RPMI8226 (cell line): ENCODE measurements around the gene GALNT7.
A peak's percentile ranks its signal among the peaks of the same experiment; 100 is the strongest.
"Not testable (repeated sequence)": the region's sequence is repeated elsewhere in the genome, so short reads cannot be mapped to it uniquely, and the experiment has no call there.

Source experiments
- DNase-seq: peaks from one replicate; pipeline ENCODE4 v3.0.0-alpha.2; 2015

Gene GALNT7, protein sequence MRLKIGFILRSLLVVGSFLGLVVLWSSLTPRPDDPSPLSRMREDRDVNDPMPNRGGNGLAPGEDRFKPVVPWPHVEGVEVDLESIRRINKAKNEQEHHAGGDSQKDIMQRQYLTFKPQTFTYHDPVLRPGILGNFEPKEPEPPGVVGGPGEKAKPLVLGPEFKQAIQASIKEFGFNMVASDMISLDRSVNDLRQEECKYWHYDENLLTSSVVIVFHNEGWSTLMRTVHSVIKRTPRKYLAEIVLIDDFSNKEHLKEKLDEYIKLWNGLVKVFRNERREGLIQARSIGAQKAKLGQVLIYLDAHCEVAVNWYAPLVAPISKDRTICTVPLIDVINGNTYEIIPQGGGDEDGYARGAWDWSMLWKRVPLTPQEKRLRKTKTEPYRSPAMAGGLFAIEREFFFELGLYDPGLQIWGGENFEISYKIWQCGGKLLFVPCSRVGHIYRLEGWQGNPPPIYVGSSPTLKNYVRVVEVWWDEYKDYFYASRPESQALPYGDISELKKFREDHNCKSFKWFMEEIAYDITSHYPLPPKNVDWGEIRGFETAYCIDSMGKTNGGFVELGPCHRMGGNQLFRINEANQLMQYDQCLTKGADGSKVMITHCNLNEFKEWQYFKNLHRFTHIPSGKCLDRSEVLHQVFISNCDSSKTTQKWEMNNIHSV

DNA sequence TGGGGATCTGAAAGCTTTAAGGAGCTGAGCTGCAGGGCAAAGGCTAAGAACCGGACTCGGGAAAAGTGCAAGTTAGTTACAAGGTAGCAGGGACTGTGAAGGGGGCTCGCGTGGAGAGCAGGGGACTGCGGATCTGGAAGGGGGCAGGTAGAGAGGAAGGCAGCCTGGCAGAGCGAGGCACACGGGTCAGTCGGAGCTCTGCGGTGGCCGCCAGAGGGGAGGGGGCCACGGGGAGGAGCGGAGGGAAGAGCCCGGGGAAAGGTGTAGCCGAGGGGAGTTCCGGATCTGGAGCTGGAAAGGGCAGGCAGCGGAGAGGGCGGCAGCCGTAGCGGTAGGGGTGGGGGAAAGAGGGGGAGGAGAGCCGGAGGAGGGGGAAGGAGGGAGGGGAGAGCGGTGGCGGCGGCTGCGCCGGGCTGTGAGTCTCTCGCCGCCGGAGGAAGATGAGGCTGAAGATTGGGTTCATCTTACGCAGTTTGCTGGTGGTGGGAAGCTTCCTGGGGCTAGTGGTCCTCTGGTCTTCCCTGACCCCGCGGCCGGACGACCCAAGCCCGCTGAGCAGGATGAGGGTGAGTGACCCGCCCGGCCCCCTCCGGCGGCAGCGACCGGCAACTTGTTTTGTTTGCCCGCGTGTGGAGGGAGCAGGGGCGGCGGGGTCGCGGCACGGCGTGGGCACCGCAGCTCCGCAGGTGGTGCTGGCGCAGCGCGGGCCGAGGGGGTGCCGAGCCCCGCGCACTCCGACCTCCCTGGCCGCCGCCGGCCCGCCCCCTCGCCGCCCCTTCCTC, at the start of gene GALNT7:
Gene GALNT7 (plus strand): TSS at position 416 of the 782 bp plus-strand sequence. CDS start 25 bp downstream, at position 441.
- DNase-seq = peak; percentile 65

DNA sequence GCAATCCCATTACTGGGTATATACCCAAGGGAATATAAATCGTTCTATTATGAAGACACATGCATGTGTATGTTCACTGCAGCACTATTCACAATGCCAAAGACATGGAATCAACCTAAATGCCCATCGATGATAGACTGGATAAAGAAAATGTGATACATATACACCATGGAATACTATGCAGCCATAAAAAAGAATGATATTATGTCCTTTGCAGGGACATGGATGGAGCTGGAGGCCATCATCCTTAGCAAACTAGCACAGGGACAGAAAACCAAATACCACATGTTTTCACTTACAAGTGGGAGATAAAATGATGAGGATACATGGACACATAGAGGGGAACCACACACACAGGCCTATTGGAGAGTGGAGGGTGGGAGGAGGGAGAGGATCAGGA, 49.8 kb upstream of the GALNT7 start:
- DNase-seq = not testable (repeated sequence)

DNA sequence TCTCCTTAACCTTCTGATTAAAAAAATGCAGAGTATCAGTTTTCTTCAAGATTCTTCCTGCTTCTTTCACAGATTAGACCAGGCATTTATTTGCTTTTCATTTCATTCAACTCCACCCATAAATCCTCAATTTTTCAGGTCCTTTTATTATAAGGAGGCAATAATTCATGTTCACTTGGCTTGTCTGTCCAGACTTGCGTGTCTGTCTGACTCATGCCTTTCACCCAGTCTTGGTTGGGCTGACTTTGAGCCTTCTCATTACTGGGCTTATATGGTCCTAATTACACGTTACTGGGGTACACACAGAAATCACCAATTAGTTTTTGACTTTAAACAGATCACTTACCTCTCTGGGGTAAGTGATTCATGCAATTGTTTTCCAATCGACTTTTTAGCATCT, 48.8 kb upstream of the GALNT7 start:
- DNase-seq = no peak

DNA sequence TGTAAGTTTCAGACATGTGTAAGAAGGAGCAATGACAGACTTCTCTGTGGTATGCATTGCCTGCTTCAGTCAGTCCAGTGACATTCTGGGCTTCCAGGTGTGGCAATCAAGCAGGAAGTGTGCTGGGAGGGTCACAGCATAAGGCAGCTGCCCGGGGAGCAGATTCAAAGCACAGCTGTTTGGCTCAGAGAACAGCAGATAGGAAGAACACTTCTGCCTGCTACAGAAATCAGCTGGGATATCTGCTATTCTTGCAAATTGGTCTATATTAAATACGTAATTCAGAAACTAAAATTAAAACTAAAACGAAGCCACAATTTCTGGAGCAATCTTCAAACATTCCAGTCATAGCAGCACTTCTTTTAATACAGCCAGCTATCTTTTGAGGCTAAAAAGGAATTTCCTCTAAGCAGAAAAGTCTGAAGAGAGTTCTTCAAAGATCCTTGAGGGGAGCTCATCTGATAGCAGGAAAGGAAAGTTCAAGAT, 47.5 kb upstream of the GALNT7 start:
- DNase-seq = peak; percentile 47

DNA sequence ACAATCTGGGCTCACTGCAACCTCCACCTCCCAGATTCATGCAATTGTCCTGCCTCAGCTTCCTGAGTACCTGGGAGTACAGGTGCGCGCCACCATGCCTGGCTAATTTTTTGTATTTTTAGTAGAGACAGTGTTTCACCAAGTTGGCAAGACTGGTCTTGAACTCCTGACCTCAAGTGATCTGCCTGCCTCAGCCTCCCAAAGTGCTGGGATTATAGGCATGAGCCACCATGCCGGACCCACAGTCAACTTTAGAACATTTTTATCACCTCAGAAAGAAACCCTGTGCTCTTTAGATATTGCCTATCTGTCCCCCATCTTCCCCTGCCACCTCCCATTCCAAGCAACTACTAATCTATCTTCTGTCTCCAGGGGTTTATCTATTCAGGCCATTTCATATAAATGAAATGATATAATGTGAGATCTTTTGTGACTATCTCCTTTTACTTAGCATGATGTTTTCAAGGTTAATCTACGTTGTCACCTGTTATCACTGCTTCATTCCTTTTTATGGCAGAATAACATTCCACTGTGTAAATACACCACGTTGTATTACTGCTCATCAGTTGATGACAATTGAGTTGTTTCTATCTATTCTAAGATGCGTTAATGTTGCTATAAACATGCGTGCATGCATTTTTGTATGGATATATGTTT, 44.3 kb upstream of the GALNT7 start:
- DNase-seq = no peak

DNA sequence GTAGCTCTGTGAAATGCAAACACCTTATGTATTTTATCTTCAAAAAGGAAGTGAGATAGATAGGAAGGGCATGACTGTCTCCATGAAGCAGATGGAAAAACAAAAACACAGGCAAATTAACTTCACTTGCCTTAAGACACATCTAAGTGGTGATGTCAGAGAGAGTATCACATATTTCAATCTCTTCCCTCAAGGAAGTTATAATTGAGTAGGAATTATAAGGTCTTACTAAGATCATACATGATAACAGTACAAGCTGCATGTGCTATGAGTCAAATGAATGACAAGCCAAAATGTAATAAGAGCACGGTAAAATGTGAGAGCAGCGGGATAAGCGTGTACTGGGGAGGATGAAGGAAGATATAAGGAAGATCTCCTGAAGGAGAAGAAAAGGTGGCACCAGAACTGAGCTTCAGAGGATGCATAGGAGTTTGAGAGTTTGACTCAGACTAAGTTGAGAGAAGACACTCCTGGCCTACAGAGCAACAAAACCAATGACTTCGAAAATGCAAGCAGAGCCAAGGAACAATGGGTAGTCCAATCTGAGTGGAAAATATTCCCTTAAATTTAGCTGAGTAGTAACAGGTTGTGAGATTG, 43.3 kb upstream of the GALNT7 start:
- DNase-seq = no peak

DNA sequence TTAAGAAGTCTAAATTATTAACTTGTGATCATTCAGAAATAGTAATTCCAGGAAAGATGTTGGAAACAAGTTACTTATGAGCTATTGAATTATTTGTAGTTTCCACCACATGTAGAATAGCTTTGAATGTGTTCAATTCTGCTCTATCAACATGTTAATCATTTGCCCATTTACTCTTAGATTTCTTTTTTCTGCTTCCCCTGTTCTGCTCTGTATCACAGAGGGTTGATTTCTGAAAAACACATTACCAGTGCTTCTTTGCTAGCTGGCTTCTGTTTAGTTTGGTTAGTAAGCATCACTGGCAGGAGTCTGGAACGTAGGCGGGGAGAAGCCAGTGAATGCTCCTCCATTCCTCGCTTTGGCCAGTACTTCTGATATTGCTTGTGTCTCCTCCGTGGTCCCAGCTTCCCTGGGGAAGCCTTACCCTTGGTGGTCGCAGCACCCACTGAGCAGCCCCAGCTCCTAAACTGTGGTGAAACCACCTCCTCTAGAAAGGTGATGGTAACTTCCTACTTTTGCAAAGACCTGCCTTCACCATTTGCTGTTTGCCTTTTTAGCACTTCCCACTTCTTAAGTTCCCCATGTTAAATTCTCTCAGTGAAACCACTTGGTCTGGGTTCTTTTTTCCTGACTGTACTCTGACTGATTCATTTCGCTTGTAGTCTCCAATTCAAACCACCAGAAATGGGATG, 40.3 kb upstream of the GALNT7 start:
- DNase-seq = no peak

DNA sequence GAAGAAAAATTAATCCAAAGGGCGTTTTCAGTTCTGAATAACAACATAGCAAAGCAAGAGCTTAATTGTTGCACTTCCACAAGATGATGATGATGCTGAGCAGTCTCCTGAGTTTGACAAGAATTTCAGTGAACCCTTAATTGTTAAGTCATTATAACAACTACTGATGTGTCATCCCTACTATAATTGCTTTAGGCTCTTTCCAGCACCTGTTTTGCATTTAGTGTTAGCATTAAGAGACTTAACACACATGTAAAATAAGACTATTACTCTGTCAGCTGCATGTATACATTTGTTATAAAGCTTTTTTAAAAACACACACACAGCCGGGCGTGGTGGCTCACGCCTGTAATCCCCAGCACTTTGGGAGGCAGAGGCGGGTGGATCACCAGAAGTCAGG, 37.9 kb upstream of the GALNT7 start:
- no peak for DNase-seq

DNA sequence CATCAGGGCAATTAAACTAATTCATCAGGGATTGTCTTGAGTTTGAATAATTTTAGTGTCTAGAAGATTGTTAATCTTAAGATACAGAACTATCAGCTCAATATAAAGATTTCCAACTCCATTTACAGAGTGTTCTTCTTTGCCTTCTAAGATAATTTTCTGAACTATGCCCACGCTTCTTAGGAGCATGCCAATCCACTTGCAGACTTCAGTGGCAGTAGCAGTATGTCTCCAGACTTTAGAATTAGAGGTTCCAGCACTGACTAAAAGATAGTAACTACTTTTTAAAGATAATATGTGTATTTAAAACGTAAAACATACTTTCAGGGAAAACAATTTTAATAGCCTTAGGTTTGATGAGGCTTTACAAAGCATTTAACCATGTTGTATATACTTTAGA, 34.2 kb upstream of the GALNT7 start:
- no peak for DNase-seq

DNA sequence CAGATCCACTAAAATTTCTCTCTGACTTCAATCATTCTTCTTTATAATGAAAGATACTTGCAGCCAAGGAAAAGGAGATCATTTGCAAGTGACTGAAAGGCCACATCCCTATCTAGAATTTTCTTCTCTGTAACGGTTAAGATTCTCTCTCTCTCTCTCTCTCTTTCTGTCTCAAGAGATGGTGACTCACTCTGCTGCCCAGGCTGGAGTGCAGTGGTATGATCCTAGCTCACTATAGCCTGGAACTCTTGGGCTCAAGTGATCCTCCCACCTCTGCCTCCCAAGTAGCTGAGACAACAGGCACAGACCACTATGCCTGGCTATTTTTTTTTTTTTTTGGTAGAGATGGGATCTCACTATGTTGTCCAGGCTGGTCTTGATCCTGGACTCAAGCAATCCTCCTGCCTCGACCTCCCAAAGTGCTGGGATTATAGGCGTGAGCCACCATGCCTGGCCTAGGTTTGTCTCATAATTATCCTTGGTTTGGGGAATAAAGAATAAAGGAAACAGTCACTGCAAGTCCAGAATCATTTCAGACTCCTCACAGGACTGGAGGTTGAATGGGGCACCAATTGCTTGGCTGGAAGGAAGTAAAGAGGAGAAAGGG, 33.3 kb upstream of the GALNT7 start:
- DNase-seq = no peak

DNA sequence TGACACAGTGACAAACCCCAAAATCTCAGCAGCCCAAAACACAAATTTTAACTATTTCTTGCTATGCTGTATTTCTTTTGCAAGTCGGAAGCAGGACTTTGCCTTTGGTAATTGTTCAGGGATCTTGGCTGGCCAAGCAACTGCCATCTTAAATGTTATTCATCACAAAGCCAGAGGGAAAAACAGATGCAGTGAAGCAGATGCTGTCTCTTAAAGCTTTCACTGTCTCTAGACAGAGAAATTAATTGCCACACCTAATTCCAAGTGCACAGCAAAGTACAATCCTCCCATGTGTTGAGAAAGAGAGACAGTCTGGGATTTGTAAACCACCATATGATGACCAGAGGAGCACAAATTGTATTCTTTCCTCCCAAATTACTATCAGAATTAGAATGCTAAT, 30.0 kb upstream of the GALNT7 start:
- DNase-seq = no peak

DNA sequence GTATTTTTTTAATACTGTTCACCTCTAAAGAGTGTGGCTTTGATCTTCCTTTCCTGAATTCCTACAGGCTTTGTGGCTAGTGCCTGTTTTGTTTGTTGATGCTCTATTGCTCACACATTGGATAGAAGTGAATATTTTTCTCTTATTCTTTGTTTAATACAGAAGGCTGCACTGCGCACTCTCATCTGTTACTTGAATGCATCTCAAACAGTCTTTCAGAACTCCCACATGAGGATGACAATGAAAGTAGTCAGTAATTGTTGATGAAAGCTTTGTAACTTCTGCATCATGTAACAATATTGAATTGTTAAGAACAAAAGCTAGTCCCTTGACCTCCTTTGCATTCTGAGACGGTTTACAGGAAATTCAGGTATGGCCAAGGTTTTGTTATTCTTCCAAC, 29.1 kb upstream of the GALNT7 start:
- DNase-seq = no peak

DNA sequence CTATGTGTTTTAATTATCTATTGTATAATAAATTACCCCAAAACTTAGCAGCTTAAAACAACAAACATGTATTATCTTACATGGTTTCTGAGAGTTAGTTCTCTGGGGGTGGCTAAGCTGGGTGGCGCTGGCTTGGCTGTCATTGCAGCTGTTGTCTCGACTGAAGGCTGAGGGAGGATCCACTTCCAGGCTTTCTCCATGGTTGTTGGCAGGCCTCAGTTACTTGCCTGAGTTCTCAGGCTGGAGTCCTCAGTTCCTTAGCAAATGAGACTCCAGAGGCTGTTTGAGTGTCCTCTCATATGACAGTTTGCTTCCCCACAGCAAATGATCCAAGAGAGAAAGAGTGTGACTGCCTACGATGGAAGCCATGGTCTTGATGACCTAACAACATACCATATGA, 23.5 kb upstream of the GALNT7 start:
- DNase-seq = no peak

DNA sequence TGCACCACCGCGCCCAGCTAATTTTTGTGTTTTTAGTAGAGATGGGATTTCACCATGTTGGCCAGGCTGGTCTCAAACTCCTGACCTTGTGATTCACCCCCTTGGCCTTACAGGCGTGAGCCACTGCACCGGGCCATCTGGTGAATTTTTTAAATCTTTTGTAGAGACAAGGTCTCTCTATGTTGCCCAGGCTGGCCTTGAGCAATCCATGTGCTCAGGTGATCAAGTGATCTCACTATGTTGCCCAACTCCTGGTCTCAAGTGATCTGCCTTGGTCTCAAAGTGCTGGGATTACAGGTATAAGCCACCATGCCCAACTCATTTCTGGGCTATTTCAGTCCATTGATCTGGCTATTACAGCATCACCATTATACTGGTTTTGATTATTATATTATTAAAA, 22.2 kb upstream of the GALNT7 start:
- DNase-seq = no peak

DNA sequence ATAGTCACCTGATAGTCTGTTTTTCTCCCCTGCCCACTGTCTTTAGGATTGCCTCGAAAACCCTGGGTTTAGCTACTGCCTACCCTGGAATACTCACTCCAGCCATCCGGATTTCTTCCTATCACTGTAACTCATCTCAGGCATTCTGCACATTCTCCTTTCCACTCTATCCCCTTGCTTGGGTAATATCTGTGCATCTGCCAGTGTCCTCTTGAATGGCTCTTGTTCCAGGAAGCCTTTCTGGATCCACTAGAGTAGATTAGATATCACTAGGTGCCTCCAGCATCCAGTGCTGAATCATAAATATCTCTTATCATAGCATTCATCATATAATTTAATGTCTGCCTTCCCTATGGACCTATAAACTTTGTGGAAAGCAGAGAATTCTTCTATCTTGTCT, 17.1 kb upstream of the GALNT7 start:
- DNase-seq = no peak

DNA sequence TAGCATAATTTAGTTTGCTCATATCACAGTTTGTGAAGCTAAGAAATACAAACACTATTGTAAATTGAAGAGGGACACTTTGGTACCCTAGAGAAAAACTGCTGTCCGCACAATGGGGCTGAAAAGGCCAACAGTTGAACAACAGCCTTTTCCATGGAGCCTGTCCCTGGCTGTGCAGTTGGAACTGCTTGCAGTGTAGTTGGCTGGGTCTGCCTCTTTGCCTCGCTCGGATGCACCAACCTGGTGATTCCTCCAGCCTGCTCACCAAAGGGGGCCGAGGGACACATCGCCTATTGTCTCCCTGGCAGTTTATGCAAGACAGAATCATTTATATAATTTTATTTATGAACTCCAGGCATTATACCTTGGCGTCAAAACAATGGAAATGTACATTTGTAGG, 16.5 kb upstream of the GALNT7 start:
- no peak for DNase-seq

DNA sequence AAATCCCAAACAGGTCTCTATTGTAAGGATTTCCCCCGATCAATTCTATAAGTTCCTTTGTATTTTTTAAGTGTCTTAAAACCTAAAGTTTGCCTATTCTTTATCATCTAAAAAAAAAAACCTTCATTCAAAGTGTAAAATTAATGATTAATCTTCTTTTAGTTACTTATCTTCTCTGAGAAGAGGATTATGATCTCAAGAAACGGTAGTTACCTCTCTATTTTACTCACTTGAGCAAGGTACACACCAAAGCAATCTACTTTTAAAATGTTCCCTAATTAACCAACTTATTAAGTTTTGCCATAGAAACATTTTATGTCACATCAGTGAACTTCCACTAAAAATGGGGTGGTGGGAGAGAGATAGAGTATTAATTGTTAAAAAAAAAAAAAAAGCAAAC, 15.2 kb upstream of the GALNT7 start:
- DNase-seq = no peak

DNA sequence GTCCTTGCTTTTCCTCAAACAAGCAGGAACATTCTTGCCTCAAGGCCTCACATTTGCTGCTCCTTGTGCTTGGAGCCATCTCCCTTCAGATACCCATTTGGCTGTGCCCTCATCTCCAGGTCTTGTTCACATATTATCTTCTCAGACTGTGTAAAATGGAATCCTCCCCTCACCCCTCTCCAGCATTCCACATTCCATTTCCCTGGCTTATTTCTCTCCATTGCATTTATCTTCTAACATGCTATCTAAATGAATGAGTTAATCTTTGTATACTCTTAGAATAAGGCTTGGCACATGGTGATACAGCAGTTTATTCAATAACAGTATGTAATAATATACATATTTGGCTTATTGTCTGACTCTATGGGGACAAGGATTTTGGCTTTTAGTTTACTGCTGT, 8.8 kb upstream of the GALNT7 start:
- no peak for DNase-seq

DNA sequence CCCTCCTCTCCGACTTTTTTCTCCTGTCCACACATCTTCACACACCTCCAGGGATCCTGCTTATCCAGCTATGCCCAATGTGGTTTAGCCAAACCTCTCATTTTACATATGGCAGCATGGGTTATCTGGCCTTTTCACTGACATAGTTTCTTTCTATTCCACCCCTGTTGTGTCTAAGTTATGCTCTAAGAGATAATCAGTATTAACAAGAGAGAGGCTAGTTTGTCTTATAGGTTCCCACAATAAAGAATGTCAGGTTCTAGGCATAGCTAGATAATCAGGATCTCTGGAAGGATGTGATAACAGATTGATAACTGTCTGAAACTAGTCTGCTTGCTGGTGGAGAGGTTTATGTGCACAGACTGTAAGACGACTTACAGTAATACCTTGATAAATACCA, 7.7 kb upstream of the GALNT7 start:
- no peak for DNase-seq

DNA sequence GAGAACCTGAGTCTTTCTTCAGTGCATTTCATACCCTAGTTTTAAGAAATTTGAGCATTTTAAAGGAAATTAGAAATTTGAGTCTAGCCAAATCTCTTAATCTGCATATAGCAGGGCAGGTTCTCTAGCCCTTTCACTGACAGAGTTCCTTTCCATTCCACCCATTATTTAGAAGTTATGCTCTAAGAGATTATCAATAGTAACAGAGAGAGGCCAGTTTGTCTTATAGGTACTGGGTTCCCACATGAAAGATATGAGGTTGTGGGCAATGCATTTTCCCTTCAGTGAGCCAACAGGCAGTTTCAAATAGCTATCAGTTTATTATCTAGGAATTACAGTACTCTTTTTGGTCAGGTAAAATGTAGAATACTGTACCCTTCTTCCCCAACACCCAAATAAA, 7.3 kb upstream of the GALNT7 start:
- no peak for DNase-seq

DNA sequence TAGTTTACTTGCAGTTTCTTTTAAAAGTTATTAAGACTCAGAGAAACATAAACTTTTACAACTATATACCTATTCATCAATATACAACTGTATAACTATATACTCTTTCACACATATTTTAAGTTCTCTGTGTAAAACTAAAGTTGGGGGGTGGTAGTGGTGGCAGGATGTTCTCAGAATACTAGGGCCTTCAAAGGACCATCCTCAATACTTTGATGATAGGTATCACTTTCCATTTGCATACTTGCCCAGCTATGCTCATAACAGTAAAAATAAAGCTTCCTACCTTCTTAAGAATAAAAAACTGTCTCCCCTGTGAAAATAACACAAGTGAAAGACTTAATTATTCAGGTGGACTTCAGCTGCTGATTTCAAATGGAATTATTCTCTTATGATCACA, 2.9 kb upstream of the GALNT7 start:
- no peak for DNase-seq

DNA sequence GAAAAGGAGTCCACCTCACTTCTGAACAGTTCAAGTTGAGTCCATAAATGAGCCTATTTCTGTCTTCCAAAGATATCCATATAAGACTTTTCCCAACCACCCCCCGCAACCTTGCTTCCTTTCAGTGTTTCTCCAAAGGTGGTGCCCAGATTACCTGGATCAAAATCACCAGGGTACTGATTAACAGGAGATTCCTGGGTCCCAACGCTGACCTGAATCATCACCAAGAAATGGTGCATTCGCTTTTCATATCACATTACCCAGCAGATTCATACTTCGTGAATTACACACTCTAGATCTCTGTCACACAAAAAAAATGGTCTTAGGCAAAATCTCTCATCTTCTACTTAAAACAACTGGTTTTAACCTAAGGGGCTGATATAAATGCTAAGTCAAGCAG, 2.1 kb upstream of the GALNT7 start:
- no peak for DNase-seq
